AG10803 (cell line): ENCODE measurements around the gene GNAL.

Experiments
- DNase-seq: peaks from one replicate; pipeline ENCODE4 v3.0.0; 2010; ENCODE audit warnings: low read depth
- H3K4me3 ChIP-seq: 2 replicates; pipeline ENCODE4 v1.5.1; 2011; ENCODE audit warnings: mild to moderate bottlenecking, low read length, control low read depth
- CTCF ChIP-seq: conservative IDR thresholded peaks from 2 replicates; pipeline ENCODE4 v1.5.1; 2011; ENCODE audit warnings: mild to moderate bottlenecking, low read length, control low read depth, inconsistent platforms

GNAL gene

GRCh38 chr18:11780042-11780441 is 91.0 kb downstream of the GNAL start:
- no peak for TF ChIP-seq CTCF
- H3K4me3 ChIP-seq, result no peak overlapping the region
- DNase-seq, result no peak

GRCh38 chr18:11783716-11784331 is 94.8 kb downstream of the GNAL start:
- no peak overlapping the region for H3K4me3 ChIP-seq
- DNase-seq, result no peak
- no peak for TF ChIP-seq CTCF

- no peak for DNase-seq
- no peak overlapping the region for H3K4me3 ChIP-seq
- no peak for TF ChIP-seq CTCF
Measured at GRCh38 chr18:11784674-11785304, 95.7 kb downstream of the GNAL start.

GRCh38 chr18:11785444-11786055 is 96.5 kb downstream of the GNAL start:
- no peak overlapping the region for H3K4me3 ChIP-seq
- no peak for TF ChIP-seq CTCF

GRCh38 chr18:11789716-11790510 is 100.8 kb downstream of the GNAL start:
- no peak for DNase-seq
- no peak overlapping the region for H3K4me3 ChIP-seq
- TF ChIP-seq CTCF, result no peak

More at GRCh38 chr18:11785444-11786055, 96.5 kb downstream of the GNAL start:
- DNase-seq, result no peak

- no peak for TF ChIP-seq CTCF
- no peak overlapping the region for H3K4me3 ChIP-seq
- DNase-seq, result no peak
Measured at GRCh38 chr18:11791131-11791530, 102.1 kb downstream of the GNAL start.
